HuH-7 (cell line): ENCODE results near the gene RSRC2.
"Not testable (repeated sequence)": the region's sequence is repeated elsewhere in the genome, so short reads cannot be mapped to it uniquely, and the experiment has no call there.

ENCODE experiments used
- DNase-seq: peaks from one replicate; pipeline ENCODE4 v3.0.0; 2011; ENCODE audit warnings: low spot score

Gene RSRC2

GRCh38 chr12:122526683-122527477, at the start of gene RSRC2, which contains the start of gene KNTC1:
RSRC2 (minus strand) TSS chr12:122526936; CDS start chr12:122526853, 83 bp downstream.
KNTC1 (plus strand) TSS chr12:122527249; CDS start chr12:122530064, 2,815 bp downstream.
- DNase-seq = peak; percentile 58

- DNase-seq = no peak
These were observed 45.1 kb upstream of the RSRC2 start for GRCh38 chr12:122571821-122572220.

GRCh38 chr12:122570006-122570405, 43.3 kb upstream of the RSRC2 start:
- DNase-seq = not testable (repeated sequence)

GRCh38 chr12:122569288-122569687, 42.6 kb upstream of the RSRC2 start:
- DNase-seq = no peak

GRCh38 chr12:122566816-122567215, 40.1 kb upstream of the RSRC2 start:
- DNase-seq = not testable (repeated sequence)

- DNase-seq = no peak
These were observed 36.6 kb upstream of the RSRC2 start for GRCh38 chr12:122563361-122563760.

- DNase-seq = no peak
These were observed 33.4 kb upstream of the RSRC2 start for GRCh38 chr12:122560138-122560537.

GRCh38 chr12:122558745-122559641, 32.3 kb upstream of the RSRC2 start:
- DNase-seq = no peak

GRCh38 chr12:122547330-122547729, 20.6 kb upstream of the RSRC2 start:
- no peak for DNase-seq

GRCh38 chr12:122545855-122546254, 19.1 kb upstream of the RSRC2 start:
- DNase-seq = no peak

GRCh38 chr12:122544537-122544936, 17.8 kb upstream of the RSRC2 start:
- no peak for DNase-seq

- no peak for DNase-seq
These were observed 11.8 kb upstream of the RSRC2 start for GRCh38 chr12:122538496-122538895.

- DNase-seq = no peak
These were observed 10.3 kb upstream of the RSRC2 start for GRCh38 chr12:122537021-122537420.

- DNase-seq = no peak
These were observed 7.1 kb upstream of the RSRC2 start for GRCh38 chr12:122533856-122534255.

- DNase-seq = no peak
These were observed 2.3 kb upstream of the RSRC2 start for GRCh38 chr12:122528992-122529391.

- DNase-seq = no peak
These were observed 1.8 kb upstream of the RSRC2 start for GRCh38 chr12:122528582-122528981.

- no peak for DNase-seq
These were observed 775 bp upstream of the RSRC2 start for GRCh38 chr12:122527478-122527944.

- no peak for DNase-seq
These were observed 2.7 kb downstream of the RSRC2 start for GRCh38 chr12:122523846-122524718.

- DNase-seq = no peak
These were observed 3.5 kb downstream of the RSRC2 start for GRCh38 chr12:122523280-122523679.

GRCh38 chr12:122520676-122521075, 6.1 kb downstream of the RSRC2 start:
- no peak for DNase-seq

- no peak for DNase-seq
These were observed 7.3 kb downstream of the RSRC2 start for GRCh38 chr12:122519418-122519817.

- no peak for DNase-seq
These were observed 7.8 kb downstream of the RSRC2 start for GRCh38 chr12:122518908-122519307.
